ENCODE data around the gene DYSF.

The DYSF gene

GRCh38 chr2:71697106-71698004 lies 244.0 kb downstream of the DYSF start:
- DNase-seq = no peak

DNA sequence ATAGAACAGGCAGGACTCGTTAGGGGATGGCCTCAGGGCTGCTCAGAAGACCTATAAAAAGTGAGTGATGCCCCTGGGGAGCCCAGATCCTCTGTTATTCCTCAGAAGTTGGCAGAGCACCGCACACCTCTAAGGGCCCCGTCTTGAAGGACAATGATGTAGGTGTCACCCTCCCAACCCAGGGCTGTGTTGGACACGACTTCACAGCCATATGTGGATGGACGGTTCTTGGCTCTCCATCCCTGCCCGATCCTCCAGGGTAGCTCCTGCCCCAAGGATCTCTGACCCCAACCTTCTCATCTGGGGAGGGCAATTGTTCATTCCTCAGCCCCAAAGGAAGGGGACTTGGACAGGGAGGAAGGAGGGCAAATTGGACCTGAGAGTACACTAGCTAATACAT lies 246.1 kb downstream of the DYSF start:
- no peak for DNase-seq

DNA sequence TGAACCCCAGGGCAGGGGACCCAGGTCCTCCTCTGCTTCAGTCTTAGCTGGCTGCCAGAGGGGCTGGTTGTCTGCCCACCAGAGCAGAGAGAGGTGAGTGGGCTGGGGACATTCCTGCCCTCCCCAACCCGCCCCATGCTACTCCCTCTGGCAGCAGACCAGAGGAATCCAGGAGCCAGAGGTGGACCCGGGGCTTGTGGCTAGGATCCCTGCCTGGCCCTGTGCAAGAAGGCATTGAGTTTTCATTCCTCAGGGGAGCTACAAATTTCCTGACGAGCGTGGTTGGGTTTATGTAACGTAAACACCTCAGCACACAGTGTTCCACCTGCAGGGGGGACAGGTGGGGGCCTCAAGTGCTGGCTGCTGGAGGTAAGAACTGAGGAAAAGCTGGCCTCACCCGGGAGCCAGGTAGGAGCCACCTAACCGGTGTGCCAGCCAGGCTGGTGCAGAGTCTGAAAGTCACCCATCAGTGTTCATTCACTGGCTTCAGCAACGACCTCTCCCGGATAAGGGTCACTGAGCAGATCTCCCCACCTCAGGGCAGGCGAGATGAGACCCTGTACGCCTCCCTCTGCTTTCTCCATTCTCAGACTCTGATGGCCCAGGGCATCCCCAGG lies 246.8 kb downstream of the DYSF start:
- no peak for DNase-seq

GRCh38 chr2:71700658-71701397 lies 247.5 kb downstream of the DYSF start:
- no peak for DNase-seq

- no peak for DNase-seq
Measured at GRCh38 chr2:71702071-71702970, 249.0 kb downstream of the DYSF start.

DNA sequence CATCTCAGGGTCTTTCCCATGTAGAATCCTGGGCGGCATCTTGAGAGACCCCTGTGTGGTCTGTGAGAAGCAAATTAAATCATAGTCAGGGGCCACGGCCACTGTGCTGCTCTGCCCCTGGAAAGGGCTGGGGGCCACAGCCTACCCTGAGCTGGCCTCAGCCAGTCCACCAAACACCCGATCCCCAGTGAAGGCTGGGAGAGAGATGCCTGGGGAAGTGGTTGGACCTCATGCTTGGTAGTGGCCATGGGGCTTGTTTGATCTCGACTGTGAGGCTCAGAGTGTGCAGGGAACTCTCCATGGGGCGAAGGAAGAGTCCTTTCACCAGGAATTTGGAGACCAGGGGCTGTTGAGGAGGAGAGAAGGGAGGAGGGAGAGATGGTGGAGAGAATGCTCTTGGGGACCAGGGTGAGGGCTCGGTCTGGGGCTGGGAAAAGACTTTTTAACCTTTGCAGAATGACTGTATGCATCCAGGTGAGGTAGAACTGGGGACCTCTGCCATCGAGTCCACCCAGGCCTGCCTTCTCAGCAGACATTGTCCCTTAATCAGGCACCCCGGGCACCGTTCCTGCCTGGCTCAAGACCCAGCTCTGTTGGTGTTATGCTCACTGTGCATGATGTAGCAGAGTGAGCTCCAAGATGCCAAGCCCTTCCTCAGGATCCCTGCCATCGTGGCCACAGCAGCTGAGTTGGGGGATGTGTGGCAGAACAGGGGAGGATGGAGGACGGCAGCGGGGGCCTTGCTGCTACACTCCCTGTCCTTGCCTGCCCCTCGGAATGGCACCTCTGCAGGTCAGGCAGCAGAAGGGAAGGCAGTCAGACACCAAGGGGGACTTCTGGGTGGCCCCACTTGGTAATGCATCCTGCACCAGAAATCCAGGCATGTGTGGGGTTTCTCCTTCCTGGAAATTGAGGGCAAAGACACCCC lies 249.9 kb downstream of the DYSF start:
- no peak for DNase-seq

DNA sequence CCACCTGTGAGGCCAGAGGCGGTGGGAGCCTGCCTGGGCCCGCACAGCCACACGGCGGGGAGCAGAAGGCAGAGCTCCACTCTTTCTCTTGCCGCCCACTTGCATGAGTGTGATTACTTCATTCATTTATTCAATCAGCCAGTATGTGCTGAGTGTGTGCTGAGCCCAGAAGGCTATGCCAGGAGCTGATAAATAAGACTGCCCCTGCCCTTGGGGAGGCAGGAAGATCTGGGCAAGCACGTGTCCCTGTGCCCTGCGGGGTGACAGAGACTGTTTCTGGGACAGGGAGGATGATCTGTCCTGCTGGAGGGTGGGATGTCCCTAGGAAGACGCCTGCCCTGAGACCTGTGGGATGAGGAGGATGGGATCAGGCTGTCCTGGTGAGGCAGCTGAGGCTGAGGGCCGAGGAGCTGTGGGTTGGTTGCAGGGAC lies 250.8 kb downstream of the DYSF start:
- DNase-seq = no peak

- DNase-seq = no peak
Measured at GRCh38 chr2:71704688-71705087, 251.3 kb downstream of the DYSF start.

DNA sequence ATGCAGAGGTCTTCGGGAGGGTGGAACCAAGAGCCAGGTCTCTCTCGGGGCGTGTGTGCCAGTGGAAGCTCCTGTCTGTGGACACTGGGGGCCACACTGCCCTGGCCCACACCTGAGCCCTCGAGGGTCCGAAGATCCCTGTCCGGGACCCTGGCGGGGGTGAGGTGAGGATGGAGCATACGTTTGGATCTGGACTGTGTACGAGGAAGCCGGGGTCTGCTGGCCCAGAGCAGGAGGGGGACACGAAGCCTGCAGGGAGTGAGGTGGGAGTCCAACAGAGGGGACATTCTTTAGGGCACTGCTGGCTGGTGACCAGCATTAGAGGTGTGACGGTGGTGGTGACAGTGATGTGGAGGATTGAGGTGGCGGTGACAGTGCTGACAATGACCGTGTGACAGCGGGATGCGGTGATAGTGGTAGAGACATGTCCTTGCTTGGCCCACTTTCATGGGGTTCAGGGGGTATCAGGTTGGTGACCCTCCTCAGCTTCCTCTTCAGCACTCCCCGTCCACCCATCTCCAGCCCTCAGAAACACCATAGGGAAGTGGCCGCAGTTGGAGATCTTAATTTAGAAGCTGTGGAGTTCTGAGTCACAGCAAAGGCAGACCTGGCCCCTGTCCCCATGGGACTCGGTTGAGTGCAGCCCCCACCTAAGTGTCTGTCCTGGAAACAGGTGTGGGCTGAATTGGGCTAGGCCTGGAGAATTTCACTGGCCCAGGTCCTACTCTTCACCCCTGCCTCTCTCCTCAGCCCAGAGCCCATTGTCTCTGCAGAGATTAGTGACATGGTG lies 252.0 kb downstream of the DYSF start:
- DNase-seq = no peak

GRCh38 chr2:71706121-71706520 lies 252.8 kb downstream of the DYSF start:
- DNase-seq = no peak

GRCh38 chr2:71706836-71707235 lies 253.5 kb downstream of the DYSF start:
- no peak for DNase-seq

DNA sequence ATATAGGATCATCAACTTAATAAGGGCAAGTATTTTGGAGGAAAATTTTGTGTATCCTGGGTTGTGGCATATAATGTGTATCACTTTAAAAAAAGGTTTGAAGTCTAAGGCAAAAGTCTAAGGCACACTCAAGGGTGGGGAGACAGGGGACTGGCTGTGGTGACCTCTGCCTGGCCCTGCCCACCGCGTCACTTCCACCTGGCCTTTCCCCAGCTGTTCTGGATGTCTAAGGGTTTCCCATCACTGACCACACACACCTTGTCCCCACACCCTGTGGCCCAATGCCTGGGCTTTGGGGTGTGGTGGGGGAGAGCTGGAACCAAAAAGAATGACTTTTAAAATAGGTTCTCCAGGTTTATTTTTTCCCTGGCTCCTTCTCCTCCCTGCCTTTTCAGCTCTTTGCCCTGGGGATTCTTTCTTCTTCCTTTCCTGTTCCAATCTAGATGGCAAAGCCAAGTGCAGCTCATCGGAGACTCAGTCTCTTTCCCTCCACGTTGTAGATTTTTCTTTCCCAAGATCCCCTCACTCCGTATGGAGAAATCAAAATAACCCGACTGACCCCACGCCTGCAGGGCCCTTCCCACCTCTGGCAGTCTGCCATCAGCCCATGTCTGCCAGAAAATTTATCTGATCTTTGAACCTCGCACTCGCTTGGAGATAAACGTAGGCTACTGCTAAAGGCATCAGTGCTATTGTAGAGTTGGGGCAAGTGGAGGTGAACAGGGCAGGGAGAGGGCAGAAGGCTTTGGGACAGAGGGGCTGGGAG lies 257.2 kb downstream of the DYSF start:
- DNase-seq = no peak

DNA sequence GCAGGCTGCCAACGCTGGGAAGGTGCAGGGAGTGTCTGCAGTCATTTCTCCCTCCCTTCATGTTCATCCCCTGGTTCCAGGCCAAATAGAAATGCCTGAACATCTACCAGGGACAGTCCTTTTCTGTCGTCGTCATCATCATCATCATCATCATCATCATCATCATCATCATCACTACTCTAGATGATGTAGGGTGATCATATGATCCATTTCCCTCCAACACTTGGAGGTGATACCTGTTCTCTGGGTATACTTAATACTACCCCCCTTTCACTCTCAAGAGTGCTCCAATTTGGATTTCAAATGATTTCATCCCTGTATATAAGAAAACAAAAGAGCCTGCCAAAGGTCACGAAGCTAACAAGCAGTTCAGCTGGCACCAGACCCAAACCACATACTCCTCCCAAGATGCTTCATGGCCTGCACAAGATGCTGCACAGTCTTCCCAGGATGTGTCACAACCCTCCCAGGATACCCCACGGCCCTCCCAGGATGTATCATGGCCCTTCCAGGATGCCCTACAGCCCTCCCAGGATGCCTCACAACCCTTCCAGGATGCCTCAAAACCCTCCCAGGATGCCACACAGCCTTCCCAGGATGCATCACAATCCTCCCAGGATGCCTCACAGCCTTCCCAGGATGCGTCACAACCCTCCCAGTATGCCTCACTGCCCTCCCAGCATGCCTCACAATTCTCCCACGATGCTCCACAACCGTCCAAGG lies 257.9 kb downstream of the DYSF start:
- DNase-seq = no peak

DNA sequence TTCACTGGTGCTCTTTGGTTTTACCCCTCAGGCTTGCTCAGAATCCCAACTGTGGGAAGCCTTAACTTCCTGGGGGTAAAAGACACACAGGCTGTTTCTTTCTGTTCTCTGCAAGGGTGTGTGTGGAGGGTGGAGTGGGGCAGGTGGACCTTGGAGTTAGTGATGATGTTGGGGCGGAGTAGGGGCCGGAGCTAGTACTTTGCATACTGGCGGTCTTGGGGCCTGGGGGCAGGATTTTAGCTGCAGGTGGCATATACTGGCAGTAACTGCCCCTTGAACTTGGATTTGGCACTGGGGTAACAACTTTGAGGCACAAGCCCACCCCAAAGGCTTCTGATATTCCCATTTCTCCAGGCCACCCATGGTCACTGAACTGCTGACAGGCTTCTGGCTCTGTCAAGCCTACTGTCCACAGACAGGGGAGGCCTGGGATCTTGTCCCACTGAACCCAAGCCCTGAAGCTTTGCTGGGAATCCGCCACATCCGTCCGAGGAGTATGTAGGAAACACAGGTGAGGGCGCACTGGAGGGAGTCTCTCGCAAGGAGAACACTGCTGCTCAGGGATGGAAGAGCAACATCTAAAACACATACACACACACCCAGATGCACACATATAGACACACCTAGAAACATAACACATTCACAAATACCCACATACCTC lies 258.9 kb downstream of the DYSF start:
- no peak for DNase-seq

DNA sequence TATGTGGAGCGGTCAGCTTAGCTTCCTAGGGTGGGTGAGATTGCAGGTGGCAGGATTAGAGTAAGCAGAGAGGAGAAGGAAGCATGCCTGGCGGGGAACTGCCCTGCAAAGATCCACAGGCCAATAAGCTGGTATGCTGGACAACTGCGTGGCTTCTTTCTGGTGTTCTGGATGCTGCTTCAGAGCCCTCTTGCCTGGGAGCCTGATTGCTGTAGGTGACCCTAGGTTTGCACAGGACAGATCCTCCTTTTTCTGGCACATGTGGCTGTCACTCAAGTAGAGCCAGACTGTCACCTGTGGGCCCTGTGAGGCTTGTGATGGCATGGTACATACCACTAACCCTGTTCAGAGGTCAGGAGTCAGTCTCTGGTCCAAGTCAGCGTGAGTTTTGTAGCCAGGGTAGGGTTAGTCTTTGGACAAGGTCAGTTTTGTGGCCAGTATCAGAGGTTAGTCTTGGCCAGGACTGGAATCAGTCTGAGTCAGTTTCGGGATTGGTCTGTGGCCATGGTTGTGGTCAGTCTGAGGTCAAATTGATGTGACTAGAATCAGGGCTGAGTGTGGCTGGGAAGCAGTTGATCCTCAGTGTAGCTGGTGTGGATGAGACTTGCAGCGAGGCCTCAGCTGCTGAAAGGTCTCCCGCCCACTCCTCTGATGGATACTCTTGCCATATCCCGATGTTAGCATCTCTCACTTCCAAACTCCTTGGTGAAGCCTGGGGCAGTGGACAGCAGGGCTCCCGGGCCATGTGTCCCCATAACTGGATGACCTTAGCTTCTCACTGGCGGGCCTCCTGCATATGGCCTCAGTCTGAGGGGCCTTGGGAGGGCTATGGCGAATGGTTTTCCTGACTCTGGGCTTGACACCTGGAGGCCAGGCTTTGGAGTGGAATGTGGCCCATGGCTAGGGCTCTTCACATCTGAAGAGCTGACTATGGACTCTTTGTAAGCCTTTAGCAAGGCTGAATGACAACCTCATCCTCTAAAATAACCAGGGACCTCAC lies 260.5 kb downstream of the DYSF start:
- no peak for DNase-seq

- DNase-seq = no peak
Measured at GRCh38 chr2:71714601-71715240, 261.4 kb downstream of the DYSF start.
